ENCODE data around the gene ENPP6.

The ENPP6 gene

GRCh38 chr4:184217634-184218033 lies at the start of gene ENPP6:
ENPP6 (minus strand) TSS chr4:184217873; CDS start chr4:184217819, 54 bp downstream.
- no peak for DNase-seq (ENCODE audit: low read depth in 2 of 2)

DNA sequence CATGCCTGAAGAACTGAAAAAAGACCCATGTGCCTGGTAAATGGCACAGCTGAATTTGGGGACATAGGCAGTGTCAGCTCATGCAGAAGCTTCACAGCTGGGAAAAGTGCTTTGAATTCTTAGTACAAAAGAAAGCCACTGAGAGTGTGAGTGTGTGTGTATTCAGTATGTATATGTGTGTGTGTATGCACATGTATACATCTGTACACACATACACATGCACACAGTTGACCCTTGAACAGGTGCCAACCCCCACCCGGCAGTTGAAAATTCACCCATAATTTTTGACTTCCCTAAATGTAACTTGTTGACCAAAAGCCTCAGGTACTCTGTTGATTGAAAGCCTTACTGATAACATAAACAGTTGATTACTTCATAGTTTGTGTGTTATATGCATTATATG lies 49.5 kb upstream of the ENPP6 start:
- DNase-seq (ENCODE audit: low read depth in 2 of 2), result no peak

- DNase-seq (ENCODE audit: low read depth in 2 of 2), result no peak
These were observed 48.1 kb upstream of the ENPP6 start for GRCh38 chr4:184265546-184266351.

GRCh38 chr4:184263910-184264732 lies 46.4 kb upstream of the ENPP6 start:
- DNase-seq (ENCODE audit: low read depth in 2 of 2), result peak; percentile 88 to 97

DNA sequence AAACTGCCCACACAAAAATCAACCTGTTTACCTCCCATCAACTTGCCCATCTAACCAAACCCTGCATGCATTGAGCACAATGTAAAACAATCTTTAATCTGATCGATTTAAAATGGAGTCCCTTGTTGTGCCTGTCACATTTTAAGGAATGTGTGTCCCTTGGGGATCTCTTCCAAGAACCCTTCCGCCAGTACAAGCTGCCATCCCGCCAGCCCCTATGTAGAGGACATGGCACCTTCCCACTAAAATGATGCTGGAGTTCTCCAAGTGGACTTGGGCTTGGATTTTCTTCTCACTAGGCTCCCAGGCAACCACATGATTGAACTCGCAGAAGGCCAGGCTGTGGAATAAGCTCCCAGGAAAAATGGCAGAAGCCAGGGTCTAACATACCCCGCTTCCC lies 45.8 kb upstream of the ENPP6 start:
- no peak for DNase-seq (ENCODE audit: low read depth in 2 of 2)

GRCh38 chr4:184262901-184263300 lies 45.2 kb upstream of the ENPP6 start:
- no peak for DNase-seq (ENCODE audit: low read depth in 2 of 2)

- DNase-seq (ENCODE audit: low read depth in 2 of 2), result no peak
These were observed 43.6 kb upstream of the ENPP6 start for GRCh38 chr4:184261246-184261645.

- DNase-seq (ENCODE audit: low read depth in 2 of 2), result no peak
These were observed 42.2 kb upstream of the ENPP6 start for GRCh38 chr4:184259866-184260265.

- no peak for DNase-seq (ENCODE audit: low read depth in 2 of 2)
These were observed 41.4 kb upstream of the ENPP6 start for GRCh38 chr4:184259081-184259480.

GRCh38 chr4:184255871-184256642 lies 38.4 kb upstream of the ENPP6 start:
- DNase-seq (ENCODE audit: low read depth in 2 of 2), result no peak

DNA sequence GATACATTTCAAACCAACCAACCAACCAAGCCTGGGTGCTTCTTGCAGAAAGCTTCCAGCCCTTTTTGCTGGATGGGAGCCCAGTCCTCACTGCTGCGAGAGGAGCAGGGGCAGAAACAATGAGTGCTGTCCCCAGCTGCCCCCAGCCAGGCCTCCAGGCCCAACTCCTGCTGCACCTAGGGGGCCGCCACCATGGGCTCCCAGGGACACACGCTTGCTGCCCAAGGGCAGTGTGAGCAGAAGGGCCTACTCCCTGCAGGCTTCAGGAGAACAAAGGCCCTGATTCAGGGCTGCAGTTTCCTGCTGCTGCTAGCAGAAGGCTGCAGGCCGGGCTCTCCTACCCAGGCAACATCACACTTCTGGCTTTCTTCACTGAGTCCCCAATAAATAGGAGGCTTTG lies 37.7 kb upstream of the ENPP6 start:
- no peak for DNase-seq (ENCODE audit: low read depth in 2 of 2)

DNA sequence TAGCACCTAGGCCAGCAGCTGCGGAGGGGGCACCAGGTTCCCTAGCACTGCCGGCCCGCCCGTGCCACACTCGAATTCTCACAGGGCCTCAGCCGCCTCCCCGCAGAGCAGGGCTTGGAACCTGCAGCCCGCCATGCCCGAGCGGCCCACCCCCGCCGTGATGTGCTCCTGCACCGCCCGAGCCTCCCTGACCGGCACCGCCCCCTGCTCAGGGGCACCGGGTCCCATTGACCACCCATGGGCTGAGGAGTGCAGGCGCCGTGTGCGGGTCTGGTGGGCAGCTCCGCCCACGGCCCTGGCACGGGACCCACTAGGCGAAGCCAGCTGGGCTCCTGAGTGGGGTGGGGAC lies 35.4 kb upstream of the ENPP6 start:
- no peak for DNase-seq (ENCODE audit: low read depth in 2 of 2)

DNA sequence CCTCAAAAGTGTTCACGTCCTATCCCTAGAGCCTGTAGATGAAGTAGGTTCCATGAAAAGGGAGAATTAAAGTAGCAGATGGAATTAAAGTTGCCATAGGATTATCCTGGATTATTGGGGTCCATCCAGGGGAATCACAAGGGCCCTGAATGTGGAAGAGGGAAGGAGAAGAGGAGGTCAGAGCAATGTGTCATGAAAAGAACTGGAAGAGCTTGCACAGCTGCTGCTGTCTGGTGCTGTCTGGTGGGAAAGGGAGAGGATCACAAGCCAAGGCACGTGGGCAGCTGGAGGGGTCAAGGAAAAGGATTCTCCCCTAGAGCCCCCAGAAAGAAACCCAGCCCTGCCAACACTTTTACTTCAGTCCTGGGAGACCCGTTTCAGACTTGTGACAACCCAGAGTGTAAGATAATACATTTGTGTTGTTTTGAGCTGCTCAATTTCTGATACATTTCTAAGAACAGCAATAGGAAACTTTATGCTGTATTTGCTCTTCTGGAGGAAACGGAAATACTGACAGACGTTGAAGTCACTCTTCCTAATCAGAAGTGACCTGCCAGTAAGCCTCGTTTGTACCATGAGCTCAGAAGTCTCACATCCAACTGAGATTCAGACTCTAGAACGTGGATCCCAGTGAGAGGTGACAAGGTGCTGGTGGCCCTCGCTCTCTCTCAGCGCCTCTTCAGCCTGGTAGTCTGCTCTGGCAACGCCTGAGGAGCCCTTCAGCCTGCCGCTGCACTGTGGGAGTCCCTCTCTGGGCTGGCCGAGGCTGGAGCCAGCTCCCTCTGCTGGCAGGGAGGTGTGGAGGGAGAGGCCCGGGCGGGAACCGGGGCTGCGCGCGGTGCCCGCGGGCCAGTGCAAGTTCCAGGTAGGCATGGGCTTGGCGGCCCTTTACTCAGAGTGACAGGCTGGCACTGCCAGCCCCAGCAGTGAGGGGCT lies 34.7 kb upstream of the ENPP6 start:
- DNase-seq (ENCODE audit: low read depth in 2 of 2), result no peak

DNA sequence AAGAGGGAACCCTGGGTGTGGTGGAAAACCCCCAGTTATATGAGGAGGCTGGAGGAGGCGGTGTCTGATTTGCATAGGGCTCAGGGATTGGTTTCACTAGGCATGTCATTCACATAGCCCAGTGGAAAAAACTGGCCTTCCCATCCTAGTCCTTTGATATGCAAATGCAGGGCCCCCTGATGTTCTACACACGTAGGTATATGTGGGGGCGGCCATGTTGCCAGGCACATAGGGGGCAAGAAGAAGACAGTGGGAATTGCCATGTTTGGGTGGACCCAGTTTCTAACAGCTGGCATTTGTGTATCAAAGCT lies 34.0 kb upstream of the ENPP6 start:
- DNase-seq (ENCODE audit: low read depth in 2 of 2), result no peak

GRCh38 chr4:184250795-184251669 lies 33.4 kb upstream of the ENPP6 start:
- DNase-seq (ENCODE audit: low read depth in 2 of 2), result no peak

GRCh38 chr4:184248216-184248615 lies 30.5 kb upstream of the ENPP6 start:
- DNase-seq (ENCODE audit: low read depth in 2 of 2), result no peak

- DNase-seq (ENCODE audit: low read depth in 2 of 2), result no peak
These were observed 29.7 kb upstream of the ENPP6 start for GRCh38 chr4:184247421-184247820.

- DNase-seq (ENCODE audit: low read depth in 2 of 2), result no peak
These were observed 28.8 kb upstream of the ENPP6 start for GRCh38 chr4:184246426-184246825.

DNA sequence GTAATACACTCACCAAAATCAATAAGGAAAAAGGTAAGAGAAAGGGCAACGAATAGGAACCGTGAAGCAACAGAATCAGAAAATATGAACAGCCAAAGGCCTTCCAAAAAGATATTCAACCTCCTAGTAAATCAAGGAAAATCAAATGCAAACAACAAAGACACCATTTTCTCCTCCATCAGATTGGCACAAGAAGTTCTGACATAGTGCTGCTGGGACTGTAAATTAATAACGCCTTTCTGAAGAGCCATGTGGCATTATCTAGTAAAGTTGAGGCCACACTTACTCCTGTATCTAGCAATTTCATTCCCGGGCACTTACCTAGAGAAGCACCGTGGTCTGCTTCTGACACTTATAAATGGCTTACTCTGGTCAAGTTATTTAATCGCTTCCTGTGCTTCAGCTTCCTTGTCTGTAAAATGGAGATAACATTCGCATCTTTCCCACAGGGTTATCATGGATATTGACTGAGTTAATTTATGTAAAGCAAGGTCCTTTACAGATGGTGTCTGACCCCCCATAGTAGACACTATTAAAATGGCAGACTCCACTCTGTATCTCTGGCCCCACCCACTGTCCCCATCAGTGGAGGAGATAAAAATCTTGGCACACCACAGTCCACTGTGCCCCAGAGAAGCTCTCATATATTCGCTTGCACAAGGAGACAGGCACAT lies 20.5 kb upstream of the ENPP6 start:
- DNase-seq (ENCODE audit: low read depth in 2 of 2), result no peak

GRCh38 chr4:184237612-184238011 lies 19.9 kb upstream of the ENPP6 start:
- DNase-seq (ENCODE audit: low read depth in 2 of 2), result peak in 1 of 2 experiments; percentile 31
